NCI-H446 (cell line): Measurements from ENCODE around the gene KPNA4.
"Not testable (repeated sequence)": the region's sequence is repeated elsewhere in the genome, so short reads cannot be mapped to it uniquely, and the experiment has no call there.

Source experiments
- DNase-seq, 2 experiments: peaks; one replicate each; lab custom pipeline; 2025; lab: John Stamatoyannopoulos, UW

The KPNA4 gene

GRCh38 chr3:160565442-160566403 lies at the start of gene KPNA4:
TSS of gene KPNA4 (minus strand) at chr3:160565571. CDS start at chr3:160565282, 289 bp downstream.
- peak; percentile 96 to 98 for DNase-seq

- no peak for DNase-seq
Observed at GRCh38 chr3:160613661-160614060, 48.3 kb upstream of the KPNA4 start.

- peak in 1 of 2 experiments; percentile 79 for DNase-seq
Observed at GRCh38 chr3:160612386-160613075, 47.2 kb upstream of the KPNA4 start.

GRCh38 chr3:160611141-160611540 lies 45.8 kb upstream of the KPNA4 start:
- DNase-seq, result no peak

GRCh38 chr3:160608870-160609269 lies 43.5 kb upstream of the KPNA4 start:
- no peak for DNase-seq

- no peak for DNase-seq
Observed at GRCh38 chr3:160607826-160608225, 42.5 kb upstream of the KPNA4 start.

GRCh38 chr3:160605315-160605714 lies 39.9 kb upstream of the KPNA4 start:
- DNase-seq, result no peak

GRCh38 chr3:160603845-160604244 lies 38.5 kb upstream of the KPNA4 start:
- not testable (repeated sequence) for DNase-seq

GRCh38 chr3:160602259-160602658 lies 36.9 kb upstream of the KPNA4 start:
- DNase-seq, result no peak

- no peak for DNase-seq
Observed at GRCh38 chr3:160601288-160601687, 35.9 kb upstream of the KPNA4 start.

- DNase-seq, result no peak
Observed at GRCh38 chr3:160598865-160599264, 33.5 kb upstream of the KPNA4 start.

- DNase-seq, result no peak
Observed at GRCh38 chr3:160588023-160588422, 22.7 kb upstream of the KPNA4 start.

- peak in 1 of 2 experiments; percentile 26 for DNase-seq
Observed at GRCh38 chr3:160587105-160587504, 21.7 kb upstream of the KPNA4 start.

- no peak for DNase-seq
Observed at GRCh38 chr3:160586679-160587078, 21.3 kb upstream of the KPNA4 start.

- no peak for DNase-seq
Observed at GRCh38 chr3:160583451-160583850, 18.1 kb upstream of the KPNA4 start.

GRCh38 chr3:160580938-160581337 lies 15.6 kb upstream of the KPNA4 start:
- no peak for DNase-seq

- peak in 1 of 2 experiments; percentile 25 for DNase-seq
Observed at GRCh38 chr3:160577556-160578195, 12.3 kb upstream of the KPNA4 start.

- DNase-seq, result no peak
Observed at GRCh38 chr3:160577093-160577492, 11.7 kb upstream of the KPNA4 start.

- DNase-seq, result no peak
Observed at GRCh38 chr3:160576621-160577020, 11.2 kb upstream of the KPNA4 start.

GRCh38 chr3:160575589-160575988 lies 10.2 kb upstream of the KPNA4 start:
- DNase-seq, result no peak

GRCh38 chr3:160574636-160575035 lies 9.3 kb upstream of the KPNA4 start:
- no peak for DNase-seq

- not testable (repeated sequence) for DNase-seq
Observed at GRCh38 chr3:160573955-160574525, 8.7 kb upstream of the KPNA4 start.
